HCT116 (cell line): ENCODE data around the gene MUC3A. TPM values are rescaled to one million over a fixed set of nuclear protein-coding genes. Genes with fewer than 3 reads are reported as not detected.

Source experiments
- ATAC-seq: fragments of 200-7000 bp; cut with Tn5 transposase; 2 replicates; pipeline ENCODE4 v1.9.1; 2020; ENCODE audit warnings: mild to moderate bottlenecking, moderate library complexity
- BruUV-seq: library from RNA; stranded (reverse); fragments of 400-500 nt; replicated peaks from 2 replicates; lab custom pipeline; 2021; lab: Mats Ljungman, UMichigan
- CTCF ChIA-PET: fragments of 300-600 bp; sonication (Branson Sonifier 250); formaldehyde crosslinking; loops from one replicate; lab custom pipeline; 2021; ENCODE audit warnings: antibody characterized with exemption; lab: Charles Lee
- POLR2A ChIA-PET: fragments of 300-600, 350-600 bp; sonication (Branson Sonifier 250); formaldehyde crosslinking; loops from one replicate; lab custom pipeline; 2021; ENCODE audit warnings: antibody characterized with exemption; lab: Charles Lee
- RAD21 ChIA-PET, 2 experiments: fragments of 300-600 bp; sonication (Branson Sonifier 250); formaldehyde crosslinking; loops; one replicate each; lab custom pipeline; 2023; ENCODE audit warnings: low total read pairs in 2 of 2; ENCODE audit not compliant: uncharacterized antibody in 2 of 2, unreplicated experiment in 2 of 2, low non-redundant PET in 1 of 2; lab: Charles Lee
- DNase-seq: peaks from one replicate; pipeline ENCODE4 v3.0.0-alpha.2; 2010; ENCODE audit warnings: low read depth, low spot score
- H2AFZ ChIP-seq: fragments of 200-600 bp; shearing (Covaris generic), sonication (generic); 2 replicates; pipeline ENCODE4 v1.6.1; 2017; ENCODE audit warnings: low read depth, mixed run types, mixed read lengths, antibody characterized with exemption, low read length; ENCODE audit not compliant: poor library complexity, severe bottlenecking
- H3K27ac ChIP-seq: 2 replicates; pipeline ENCODE4 v1.5.1; 2012; ENCODE audit warnings: low read depth, low read length
- H3K27me3 ChIP-seq: fragments of 200-600 bp; sonication (generic); 2 replicates; pipeline ENCODE4 v1.6.1; 2016; ENCODE audit warnings: mixed run types, low read length, mixed read lengths; ENCODE audit not compliant: insufficient read depth
- H3K36me3 ChIP-seq, 2 experiments: fragments of 200-500 bp in 1 of 2; fragments of 200-600 bp in 1 of 2; sonication (Bioruptor generic) in 1 of 2; sonication (generic) in 1 of 2; 2 replicates each; pipeline versions ENCODE4 v1.5.1 to v1.6.1; 2014 to 2016; ENCODE audit warnings: low read length in 2 of 2, inconsistent platforms in 1 of 2, mixed read lengths in 1 of 2, mixed run types in 1 of 2; ENCODE audit not compliant: insufficient read depth in 2 of 2, control insufficient read depth in 1 of 2
- H3K4me1 ChIP-seq, 2 experiments: fragments of 200-600 bp in 1 of 2; sonication (generic) in 1 of 2; 2 replicates each; pipeline versions ENCODE4 v1.5.1 to v1.6.1; 2012 to 2017; ENCODE audit warnings: low read length in 2 of 2, inconsistent platforms in 1 of 2, mild to moderate bottlenecking in 1 of 2, mixed read lengths in 1 of 2, mixed run types in 1 of 2, moderate library complexity in 1 of 2; ENCODE audit not compliant: insufficient read depth in 2 of 2, control insufficient read depth in 1 of 2
- H3K4me2 ChIP-seq: fragments of 200-600 bp; sonication (generic); 2 replicates; pipeline ENCODE4 v1.6.1; 2017; ENCODE audit warnings: mixed run types, low read length, mixed read lengths
- H3K4me3 ChIP-seq, 2 experiments: fragments of 200-600 bp in 1 of 2; sonication (generic) in 1 of 2; replicated peaks in 1 of 2; 2 replicates each; pipeline ENCODE4 v1.5.1; 2011 to 2016; ENCODE audit warnings: low read length in 2 of 2, control low read depth in 1 of 2, low read depth in 1 of 2, mild to moderate bottlenecking in 1 of 2, mixed read lengths in 1 of 2, mixed run types in 1 of 2
- H3K79me2 ChIP-seq: fragments of 200-600 bp; sonication (generic); 2 replicates; pipeline ENCODE4 v1.6.1; 2017; ENCODE audit warnings: mild to moderate bottlenecking, mixed run types, low read length, moderate library complexity, mixed read lengths; ENCODE audit not compliant: insufficient read depth
- H3K9ac ChIP-seq: fragments of 200-600 bp; sonication (generic); 2 replicates; pipeline ENCODE4 v1.6.1; 2016; ENCODE audit warnings: low read length, mixed read lengths
- H3K9me2 ChIP-seq: fragments of 200-600 bp; sonication (generic), shearing (Covaris generic); 2 replicates; pipeline ENCODE4 v1.6.1; 2017; ENCODE audit warnings: mixed run types, mild to moderate bottlenecking, moderate library complexity; ENCODE audit not compliant: insufficient read depth
- H3K9me3 ChIP-seq, 2 experiments: fragments of 200-500 bp in 1 of 2; fragments of 200-600 bp in 1 of 2; sonication (Bioruptor generic) in 1 of 2; sonication (generic) in 1 of 2; 2 replicates each; pipeline ENCODE4 v1.6.1; 2014 to 2017; ENCODE audit warnings: low read length in 2 of 2, mixed read lengths in 2 of 2, inconsistent platforms in 1 of 2, low read depth in 1 of 2, mild to moderate bottlenecking in 1 of 2, mixed run types in 1 of 2, moderate library complexity in 1 of 2; ENCODE audit not compliant: control insufficient read depth in 1 of 2, insufficient read depth in 1 of 2
- H4K20me1 ChIP-seq: fragments of 200-600 bp; sonication (generic), shearing (Covaris generic); 2 replicates; pipeline ENCODE4 v1.6.1; 2017; ENCODE audit warnings: mixed run types, mild to moderate bottlenecking, moderate library complexity; ENCODE audit not compliant: insufficient read depth
- ELF1 ChIP-seq: IDR thresholded peaks from 2 replicates; pipeline ENCODE4 v1.6.1; 2012; ENCODE audit warnings: low read depth, borderline replicate concordance
- EZH2phosphoT487 ChIP-seq: fragments of 200-600 bp; IDR thresholded peaks from 2 replicates; pipeline ENCODE4 v1.6.1; 2018; ENCODE audit warnings: antibody characterized with exemption, borderline replicate concordance
- FOSL1 ChIP-seq: IDR thresholded peaks from 2 replicates; pipeline ENCODE4 v1.6.1; 2012; ENCODE audit warnings: low read depth
- SIN3A ChIP-seq: IDR thresholded peaks from 2 replicates; pipeline ENCODE4 v1.6.1; 2012; ENCODE audit warnings: low read depth
- ZFX ChIP-seq: fragments of 450-650 bp; IDR thresholded peaks from 2 replicates; pipeline ENCODE4 v1.6.1; 2017
- ZNF274 ChIP-seq: fragments of 200-500 bp; sonication (Bioruptor generic); IDR thresholded peaks from 2 replicates; pipeline ENCODE4 v1.6.1; 2014; ENCODE audit warnings: mild to moderate bottlenecking, low read depth, low read length, inconsistent platforms
- intact Hi-C: fragments of 100-400 bp; cut with micrococcal nuclease; formaldehyde crosslinking; loops from 2 replicates; pipeline ENCODE4 v1.10.0; 2022
- total RNA-seq: library from RNA; stranded (reverse); gene quantifications from one replicate; pipeline ENCODE4 v1.2.1, GENCODE V29; 2021; ENCODE audit not compliant: unreplicated experiment
- TF ChIP-seq, protein P1 (sequence below): IDR thresholded peaks from 2 replicates; pipeline ENCODE4 v1.6.1; 2011; ENCODE audit warnings: mild to moderate bottlenecking, low read length, moderate library complexity; ENCODE audit not compliant: insufficient replicate concordance; ENCODE audit errors: extremely low read depth

Gene MUC3A
- total RNA-seq, 1 experiment from 2014 or later, result 30.8 TPM

DNA sequence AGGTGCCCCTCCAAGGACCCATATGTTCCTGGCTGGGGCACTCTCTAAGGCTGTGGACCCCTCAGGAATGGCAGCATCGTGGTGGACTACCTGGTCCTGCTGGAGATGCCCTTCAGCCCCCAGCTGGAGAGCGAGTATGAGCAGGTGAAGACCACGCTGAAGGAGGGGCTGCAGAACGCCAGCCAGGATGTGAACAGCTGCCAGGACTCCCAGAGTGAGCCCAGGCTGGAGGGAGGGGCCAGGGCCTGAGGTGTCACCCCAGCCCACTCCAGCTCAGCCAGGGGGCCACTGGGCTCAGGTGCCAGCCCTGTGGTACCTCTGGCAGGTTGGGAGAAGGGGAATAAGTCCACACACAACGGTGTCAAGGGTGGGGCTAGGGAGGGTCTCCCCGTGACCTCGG is 15.3 kb downstream of the MUC3A start:
- H3K27ac ChIP-seq, result no peak overlapping the region
- H3K4me2 ChIP-seq, result no peak overlapping the region
- CTCF ChIA-PET, result no interaction called here
- no peaks in the 10 kb centered on the region for H3K36me3 ChIP-seq
- H3K9me3 ChIP-seq, result no peaks in the 10 kb centered on the region
- no peak for DNase-seq
- no peaks in the 10 kb centered on the region for H4K20me1 ChIP-seq
- BruUV-seq, result no TSS peak
- intact Hi-C loops, result loop anchor here (5.0 to 10.0 kb wide), 2 partner anchors 113 to 230 kb away; no protein-coding TSS in a partner anchor
- TF ChIP-seq ZFX (no peak), FOSL1 (no peak), ZNF274 (no peak), ELF1 (no peak), SIN3A (no peak), EZH2phosphoT487 (no peak)
- TF ChIP-seq, protein P1, sequence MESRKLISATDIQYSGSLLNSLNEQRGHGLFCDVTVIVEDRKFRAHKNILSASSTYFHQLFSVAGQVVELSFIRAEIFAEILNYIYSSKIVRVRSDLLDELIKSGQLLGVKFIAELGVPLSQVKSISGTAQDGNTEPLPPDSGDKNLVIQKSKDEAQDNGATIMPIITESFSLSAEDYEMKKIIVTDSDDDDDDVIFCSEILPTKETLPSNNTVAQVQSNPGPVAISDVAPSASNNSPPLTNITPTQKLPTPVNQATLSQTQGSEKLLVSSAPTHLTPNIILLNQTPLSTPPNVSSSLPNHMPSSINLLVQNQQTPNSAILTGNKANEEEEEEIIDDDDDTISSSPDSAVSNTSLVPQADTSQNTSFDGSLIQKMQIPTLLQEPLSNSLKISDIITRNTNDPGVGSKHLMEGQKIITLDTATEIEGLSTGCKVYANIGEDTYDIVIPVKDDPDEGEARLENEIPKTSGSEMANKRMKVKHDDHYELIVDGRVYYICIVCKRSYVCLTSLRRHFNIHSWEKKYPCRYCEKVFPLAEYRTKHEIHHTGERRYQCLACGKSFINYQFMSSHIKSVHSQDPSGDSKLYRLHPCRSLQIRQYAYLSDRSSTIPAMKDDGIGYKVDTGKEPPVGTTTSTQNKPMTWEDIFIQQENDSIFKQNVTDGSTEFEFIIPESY, result no peak
- TF ChIP-seq, all 23 proteins: peak for 0
- ChIA-PET POLR2A (no interaction called here), RAD21 (no interaction called here)
- Histone ChIP-seq H3K4me3 (no peak overlapping the region), H3K9me2 (no peaks in the 10 kb centered on the region), H2AFZ (no peak overlapping the region), H3K4me1 (peaks cover 6 to 23% of the 10 kb centered on the region in 2 experiments; a peak in 3 of 4 replicates), H3K27me3 (peaks cover 38% of the 10 kb centered on the region), H3K9ac (no peak overlapping the region), H3K79me2 (no peaks in the 10 kb centered on the region)
- ATAC-seq, result no peak
